IMR-90 (cell line): ENCODE measurements around the gene ATP6AP1. TPM values are rescaled to one million over a fixed set of nuclear protein-coding genes. Genes with fewer than 3 reads are reported as not detected.

ENCODE experiments used
- ATAC-seq: fragments of 200-7000 bp; cut with Tn5 transposase; 2 replicates; pipeline ENCODE4 v1.9.1; 2020; ENCODE audit warnings: low read depth, mild to moderate bottlenecking, moderate library complexity
- BruUV-seq: library from RNA; stranded (reverse); fragments of 400-500 nt; replicated peaks from 2 replicates; lab custom pipeline; 2021; lab: Mats Ljungman, UMichigan
- CTCF ChIA-PET: fragments of 300-600 bp; formaldehyde crosslinking; extraction: SDS; loops from one replicate; lab custom pipeline; 2021; ENCODE audit warnings: antibody characterized with exemption; lab: Yijun Ruan, JAX
- POLR2A ChIA-PET: fragments of 300-600 bp; sonication (Branson Sonifier 250); formaldehyde crosslinking; loops from one replicate; lab custom pipeline; 2022; ENCODE audit warnings: antibody characterized with exemption; ENCODE audit not compliant: unreplicated experiment; lab: Charles Lee
- DNase-seq: peaks from one replicate; pipeline ENCODE4 v3.0.0; 2013
- H2AFZ ChIP-seq: replicated peaks from 2 replicates; pipeline ENCODE3; 2013; ENCODE audit warnings: low read length, mild to moderate bottlenecking; ENCODE audit not compliant: poor library complexity
- H2AK5ac ChIP-seq: 2 replicates; pipeline ENCODE4 v1.6.1; 2013; ENCODE audit warnings: low read depth, low read length, inconsistent platforms
- H2AK9ac ChIP-seq: replicated peaks from 2 replicates; pipeline ENCODE3; 2013; ENCODE audit warnings: mild to moderate bottlenecking, low read depth, low read length, moderate library complexity; ENCODE audit not compliant: poor library complexity
- H2BK120ac ChIP-seq: 2 replicates; pipeline ENCODE4 v1.6.1; 2013; ENCODE audit warnings: low read depth, low read length, inconsistent platforms
- H2BK15ac ChIP-seq: 3 replicates; pipeline ENCODE4 v1.6.1; 2013; ENCODE audit warnings: low read depth, low read length, inconsistent platforms
- H2BK20ac ChIP-seq: 2 replicates; pipeline ENCODE4 v1.6.1; 2013; ENCODE audit warnings: low read depth, mild to moderate bottlenecking, inconsistent platforms, low read length, moderate library complexity
- H2BK5ac ChIP-seq: 2 replicates; pipeline ENCODE4 v1.6.1; 2013; ENCODE audit warnings: mild to moderate bottlenecking, low read depth, low read length, inconsistent platforms; ENCODE audit not compliant: poor library complexity, severe bottlenecking
- H3K14ac ChIP-seq: replicated peaks from 2 replicates; pipeline ENCODE4 v1.6.1; 2013; ENCODE audit warnings: low read depth, low read length, inconsistent platforms
- H3K18ac ChIP-seq: 2 replicates; pipeline ENCODE4 v1.6.1; 2013; ENCODE audit warnings: low read depth, low read length, control low read depth
- H3K23ac ChIP-seq: 2 replicates; pipeline ENCODE4 v1.6.1; 2013; ENCODE audit warnings: low read depth, low read length, inconsistent platforms
- H3K27ac ChIP-seq: 2 replicates; pipeline ENCODE4 v1.5.1; 2013; ENCODE audit warnings: mild to moderate bottlenecking, control low read depth, low read length; ENCODE audit not compliant: insufficient read depth
- H3K27me3 ChIP-seq: 2 replicates; pipeline ENCODE4 v1.6.1; 2013; ENCODE audit warnings: low read length; ENCODE audit not compliant: control insufficient read depth, insufficient read depth
- H3K36me3 ChIP-seq: 2 replicates; pipeline ENCODE4 v1.6.1; 2013; ENCODE audit warnings: low read length, mixed read lengths; ENCODE audit not compliant: control insufficient read depth, insufficient read depth
- H3K4ac ChIP-seq: 2 replicates; pipeline ENCODE4 v1.6.1; 2013; ENCODE audit warnings: low read depth, low read length, inconsistent platforms
- H3K4me1 ChIP-seq: 2 replicates; pipeline ENCODE4 v1.6.1; 2013; ENCODE audit warnings: low read length, mixed read lengths; ENCODE audit not compliant: control insufficient read depth, insufficient read depth
- H3K4me2 ChIP-seq: 2 replicates; pipeline ENCODE4 v1.6.1; 2013; ENCODE audit warnings: low read depth, mild to moderate bottlenecking, control low read depth, low read length, moderate library complexity
- H3K4me3 ChIP-seq: 2 replicates; pipeline ENCODE4 v1.5.1; 2013; ENCODE audit warnings: low read depth, mild to moderate bottlenecking, control low read depth, low read length, moderate library complexity; ENCODE audit not compliant: insufficient read depth
- H3K56ac ChIP-seq: 2 replicates; pipeline ENCODE4 v1.6.1; 2013; ENCODE audit warnings: low read length, inconsistent platforms; ENCODE audit not compliant: insufficient read depth; ENCODE audit errors: extremely low read depth
- H3K79me1 ChIP-seq, 2 experiments: 2 replicates each; pipeline ENCODE4 v1.6.1; 2013; ENCODE audit warnings: low read length in 2 of 2, inconsistent platforms in 1 of 2, low read depth in 1 of 2
- H3K9ac ChIP-seq: 2 replicates; pipeline ENCODE4 v1.6.1; 2013; ENCODE audit warnings: low read depth, low read length, control low read depth
- H3K9me1 ChIP-seq: 2 replicates; pipeline ENCODE4 v1.6.1; 2013; ENCODE audit warnings: low read length, inconsistent platforms; ENCODE audit not compliant: insufficient read depth
- H3K9me3 ChIP-seq: 2 replicates; pipeline ENCODE4 v1.6.1; 2013; ENCODE audit warnings: low read length; ENCODE audit not compliant: control insufficient read depth, insufficient read depth
- H4K20me1 ChIP-seq: 2 replicates; pipeline ENCODE4 v1.6.1; 2013; ENCODE audit warnings: low read length, inconsistent platforms; ENCODE audit not compliant: insufficient read depth
- H4K5ac ChIP-seq: 2 replicates; pipeline ENCODE4 v1.6.1; 2013; ENCODE audit warnings: mild to moderate bottlenecking, low read depth, low read length, control low read depth
- H4K8ac ChIP-seq, 2 experiments: 2 replicates each; pipeline ENCODE4 v1.6.1; 2013; ENCODE audit warnings: low read depth in 2 of 2, low read length in 2 of 2, control low read depth in 1 of 2, inconsistent platforms in 1 of 2
- H4K91ac ChIP-seq: 2 replicates; pipeline ENCODE4 v1.6.1; 2013; ENCODE audit warnings: low read depth, low read length, inconsistent platforms; ENCODE audit not compliant: insufficient read depth
- CHD1 ChIP-seq: IDR thresholded peaks from 2 replicates; pipeline ENCODE4 v1.6.1; 2012; ENCODE audit warnings: low read depth, low read length, improper control_type of control experiment
- MXI1 ChIP-seq: IDR thresholded peaks from 2 replicates; pipeline ENCODE4 v1.6.1; 2012; ENCODE audit warnings: low read depth, mild to moderate bottlenecking, low read length, moderate library complexity, borderline replicate concordance
- POLR2A ChIP-seq: IDR thresholded peaks from 2 replicates; pipeline ENCODE4 v1.6.1; 2012; ENCODE audit warnings: mild to moderate bottlenecking, low read depth, low read length
- SMC3 ChIP-seq: fragments of 150-350 bp; IDR thresholded peaks from 2 replicates; pipeline ENCODE4 v1.6.1; 2016; ENCODE audit warnings: low read depth, mild to moderate bottlenecking, antibody characterized with exemption, low read length, moderate library complexity
- WGBS, 2 experiments: methylation state at CpG; one replicate each; pipeline versions ENCODE4 v1.1.5 to v1.1.7; 2013; ENCODE audit warnings: missing lambda C conversion rate in 2 of 2; ENCODE audit not compliant: insufficient read length in 1 of 2; ENCODE audit errors: extremely low coverage in 2 of 2; 5-methylcytosine and 5-hydroxymethylcytosine counted together
- dilution Hi-C: fragments of 300-500 bp; cut with HindIII; formaldehyde crosslinking; loops from one replicate; pipeline ENCODE4 v1.14.3; 2018; ENCODE audit warnings: low sequenced_read_pairs; ENCODE audit not compliant: unreplicated experiment
- in situ Hi-C: fragments of 300-500 bp; cut with MboI; formaldehyde crosslinking; loops from 3 replicates; pipeline ENCODE4 v1.14.3; 2019; ENCODE audit warnings: low sequenced_read_pairs, inconsistent platforms, mixed read lengths
- intact Hi-C: fragments of 100-400 bp; cut with micrococcal nuclease; formaldehyde crosslinking; loops from 2 replicates; pipeline ENCODE4 v1.10.0; 2022
- polyA plus RNA-seq, 3 experiments: library from polyadenylated mRNA; depleted of rRNA; stranded (reverse); fragments of >200 nt; gene quantifications; 2 replicates each; pipeline ENCODE4 v1.2.3, GENCODE V29; 2012; ENCODE audit warnings: low replicate concordance in 1 of 3
- total RNA-seq: library from RNA; depleted of rRNA; stranded (reverse); fragments of >200 nt; gene quantifications from 2 replicates; pipeline ENCODE4 v1.2.3, GENCODE V29; 2012

Gene ATP6AP1
- total and polyA plus RNA-seq, 2 of the 4 experiments (the other 2 are of a cell fraction) = 13.8 to 96.7 TPM

DNA sequence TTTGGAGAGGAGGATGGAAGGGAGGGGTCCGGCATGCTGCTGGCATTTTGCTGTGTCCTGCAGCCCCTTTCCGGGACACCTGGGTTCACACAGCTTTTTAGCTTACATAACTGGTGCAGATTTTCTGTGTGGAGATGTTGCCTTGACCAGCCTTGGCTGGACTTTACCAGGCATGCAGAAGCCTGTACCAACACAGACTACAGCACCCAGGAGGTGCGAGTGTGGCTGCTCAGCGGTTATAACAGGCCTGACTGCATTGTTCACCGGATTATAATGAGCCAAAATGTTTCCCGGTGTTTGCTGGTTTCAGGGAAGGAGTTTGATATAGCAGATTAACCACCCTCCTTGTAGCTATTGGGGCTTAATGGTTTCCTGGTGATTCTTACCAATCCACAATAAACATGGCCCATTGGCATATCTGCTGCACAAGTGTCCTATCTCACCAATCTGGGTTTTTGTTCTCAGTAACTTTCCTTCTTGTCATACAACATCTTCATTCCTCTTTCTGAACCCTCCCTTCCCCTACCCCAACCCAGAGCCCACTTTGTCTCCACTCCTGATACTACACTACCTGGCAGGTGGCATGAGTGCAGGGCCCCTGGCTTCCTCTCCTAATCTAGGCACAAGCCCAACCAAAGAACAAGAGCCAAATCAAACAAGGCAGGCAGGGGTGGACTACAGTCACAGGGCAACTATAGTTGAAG, 26.4 kb upstream of the ATP6AP1 start:
- peaks cover 4 to 22% of the 10 kb centered on the region in 2 experiments; a peak in 3 of 4 replicates for H3K79me1 ChIP-seq
- no peak overlapping the region for H2AFZ ChIP-seq
- H2BK5ac ChIP-seq = no peak overlapping the region
- no peaks in the 10 kb centered on the region for H3K9me1 ChIP-seq
- H2BK120ac ChIP-seq = no peak overlapping the region
- ChIA-PET CTCF (no interaction called here), POLR2A (interaction anchor here (0.6 kb wide), 1 partner anchor 144 kb away, joined by 7 read pairs; no protein-coding TSS in a partner anchor)
- TSS peak; percentile 95 for BruUV-seq
- H2BK15ac ChIP-seq = no peak overlapping the region
- no peak overlapping the region for H3K18ac ChIP-seq
- H3K9ac ChIP-seq = no peak overlapping the region
- H3K27me3 ChIP-seq = no peaks in the 10 kb centered on the region
- H2AK9ac ChIP-seq = no peak overlapping the region
- DNase-seq = peak; percentile 33
- no peaks in the 10 kb centered on the region for H3K9me3 ChIP-seq
- H3K27ac ChIP-seq = no peak overlapping the region
- H3K4ac ChIP-seq = no peak overlapping the region
- H3K4me2 ChIP-seq = no peak overlapping the region
- no CpG with 5 or more reads among the region's 6 CpGs for WGBS, 2 experiments
- TF ChIP-seq SMC3 (no peak), POLR2A (peak; percentile 24; the same call in 1 of the 2 replicates), MXI1 (no peak), CHD1 (no peak)
- no peak overlapping the region for H4K91ac ChIP-seq
- H3K36me3 ChIP-seq = peaks cover 21% of the 10 kb centered on the region
- in situ Hi-C loops = no loop called here
- no peak overlapping the region for H3K56ac ChIP-seq
- no peak overlapping the region for H2BK20ac ChIP-seq
- dilution Hi-C loops = no loop called here
- H4K8ac ChIP-seq = no peak overlapping the region
- H4K5ac ChIP-seq = no peak overlapping the region
- no peak overlapping the region for H2AK5ac ChIP-seq
- no peak overlapping the region for H3K4me3 ChIP-seq
- H3K4me1 ChIP-seq = 0 out of 2 replicates have a peak, but pooled peaks cover 2% of the 10 kb centered on the region
- H3K23ac ChIP-seq = no peak overlapping the region
- H3K14ac ChIP-seq = no peak overlapping the region
- ATAC-seq = no peak
- intact Hi-C loops = no loop called here
- peaks cover 44% of the 10 kb centered on the region for H4K20me1 ChIP-seq
